Brain microvascular endothelial cell (primary cell): ENCODE data around the gene ENDOD1.

Experiments used
- DNase-seq: peaks from one replicate; pipeline ENCODE4 v3.0.0-alpha.2; 2020
- H3K27ac ChIP-seq: fragments of 250-450 bp; sonication (Bioruptor Pico); 2 replicates; pipeline ENCODE4 v1.5.1; 2020; ENCODE audit warnings: mild to moderate bottlenecking, moderate library complexity
- H3K27me3 ChIP-seq: fragments of 250-450 bp; sonication (Bioruptor Pico); replicated peaks from 2 replicates; pipeline ENCODE4 v1.5.1; 2020; ENCODE audit warnings: mild to moderate bottlenecking
- H3K36me3 ChIP-seq: fragments of 250-450 bp; sonication (Bioruptor Pico); replicated peaks from 2 replicates; pipeline ENCODE4 v1.5.1; 2020; ENCODE audit warnings: mild to moderate bottlenecking
- H3K4me3 ChIP-seq: 2 replicates; pipeline ENCODE4 v1.5.1; 2011; ENCODE audit warnings: low read depth, mild to moderate bottlenecking, control low read depth, low read length, moderate library complexity
- CTCF ChIP-seq: IDR thresholded peaks from 2 replicates; pipeline ENCODE4 v1.5.1; 2011; ENCODE audit warnings: low read depth, mild to moderate bottlenecking, moderate library complexity, low read length, control low read depth, inconsistent platforms; ENCODE audit errors: missing control alignments
- in situ Hi-C: cut with HindIII; loops from 2 replicates; pipeline ENCODE4 v1.10.0; 2017; ENCODE audit warnings: low sequenced_read_pairs, low pct_ligation_motif_present

Gene ENDOD1

GRCh38 chr11:95101935-95102334 is 12.3 kb downstream of the ENDOD1 start:
- TF ChIP-seq CTCF = no peak
- Histone ChIP-seq H3K36me3 (no peaks in the 10 kb centered on the region), H3K27ac (no peak overlapping the region), H3K27me3 (no peaks in the 10 kb centered on the region), H3K4me3 (no peak overlapping the region)
- in situ Hi-C loops = no loop called here
- DNase-seq = no peak

GRCh38 chr11:95102733-95103132 is 13.1 kb downstream of the ENDOD1 start:
- in situ Hi-C loops = no loop called here
- no peak for TF ChIP-seq CTCF
- DNase-seq = no peak
- H3K36me3 ChIP-seq = no peaks in the 10 kb centered on the region
- H3K27ac ChIP-seq = no peak overlapping the region
- no peaks in the 10 kb centered on the region for H3K27me3 ChIP-seq
- H3K4me3 ChIP-seq = no peak overlapping the region

- H3K27ac ChIP-seq = no peak overlapping the region
- TF ChIP-seq CTCF = no peak
- in situ Hi-C loops = no loop called here
- H3K27me3 ChIP-seq = no peaks in the 10 kb centered on the region
- H3K4me3 ChIP-seq = no peak overlapping the region
- no peak for DNase-seq
- H3K36me3 ChIP-seq = no peaks in the 10 kb centered on the region
Measured at GRCh38 chr11:95103701-95104100, 14.1 kb downstream of the ENDOD1 start.

GRCh38 chr11:95104121-95104830 is 14.6 kb downstream of the ENDOD1 start:
- Histone ChIP-seq H3K4me3 (no peak overlapping the region), H3K36me3 (no peaks in the 10 kb centered on the region), H3K27ac (no peak overlapping the region), H3K27me3 (no peaks in the 10 kb centered on the region)
- no peak for TF ChIP-seq CTCF
- in situ Hi-C loops = no loop called here
- no peak for DNase-seq

GRCh38 chr11:95104856-95105255 is 15.2 kb downstream of the ENDOD1 start:
- DNase-seq = no peak
- no peak for TF ChIP-seq CTCF
- no peaks in the 10 kb centered on the region for H3K27me3 ChIP-seq
- no peak overlapping the region for H3K27ac ChIP-seq
- in situ Hi-C loops = no loop called here
- no peak overlapping the region for H3K4me3 ChIP-seq
- H3K36me3 ChIP-seq = peaks cover 5% of the 10 kb centered on the region

- no peak for TF ChIP-seq CTCF
- peak overlapping the region; percentile 88 for H3K27ac ChIP-seq
- H3K4me3 ChIP-seq = no peak overlapping the region
- no peaks in the 10 kb centered on the region for H3K27me3 ChIP-seq
- peak; percentile 83 for DNase-seq
- in situ Hi-C loops = no loop called here
- H3K36me3 ChIP-seq = peaks cover 5% of the 10 kb centered on the region
Measured at GRCh38 chr11:95108159-95108611, 18.5 kb downstream of the ENDOD1 start.
